Loucy (cell line): ENCODE measurements around the gene TRIM15.

Experiments used
- EZH2phosphoT487 ChIP-seq: fragments of 200-600 bp; IDR thresholded peaks from 2 replicates; pipeline ENCODE4 v1.6.1; 2018; ENCODE audit warnings: antibody characterized with exemption, mild to moderate bottlenecking, moderate library complexity, borderline replicate concordance
- TF ChIP-seq, protein P1 (sequence below): fragments of 200-600 bp; sonication (generic); conservative IDR thresholded peaks from 2 replicates; pipeline ENCODE4 v1.5.1; 2014; ENCODE audit warnings: mild to moderate bottlenecking, antibody characterized with exemption, low read length

DNA sequence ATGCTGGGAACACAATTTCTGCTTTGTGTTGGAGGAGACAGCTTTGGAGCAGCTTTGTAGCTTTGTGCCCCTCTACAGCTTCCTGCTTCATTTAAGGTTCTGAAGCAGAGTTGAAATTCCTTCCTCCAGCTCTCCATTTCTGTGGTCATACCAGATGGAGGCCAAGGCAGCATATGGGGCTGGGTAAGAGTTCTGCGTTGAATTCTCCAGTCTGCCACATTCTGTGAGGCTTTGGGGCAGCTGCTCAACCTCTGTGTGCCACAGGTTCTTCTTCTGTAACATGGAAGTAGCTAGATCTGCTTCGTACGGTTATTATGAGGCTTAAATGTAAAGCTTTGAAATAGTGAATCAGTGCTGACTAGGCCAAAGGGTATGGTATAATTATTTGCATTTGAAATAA is 52.8 kb downstream of the TRIM15 start:
- TF ChIP-seq, protein P1, sequence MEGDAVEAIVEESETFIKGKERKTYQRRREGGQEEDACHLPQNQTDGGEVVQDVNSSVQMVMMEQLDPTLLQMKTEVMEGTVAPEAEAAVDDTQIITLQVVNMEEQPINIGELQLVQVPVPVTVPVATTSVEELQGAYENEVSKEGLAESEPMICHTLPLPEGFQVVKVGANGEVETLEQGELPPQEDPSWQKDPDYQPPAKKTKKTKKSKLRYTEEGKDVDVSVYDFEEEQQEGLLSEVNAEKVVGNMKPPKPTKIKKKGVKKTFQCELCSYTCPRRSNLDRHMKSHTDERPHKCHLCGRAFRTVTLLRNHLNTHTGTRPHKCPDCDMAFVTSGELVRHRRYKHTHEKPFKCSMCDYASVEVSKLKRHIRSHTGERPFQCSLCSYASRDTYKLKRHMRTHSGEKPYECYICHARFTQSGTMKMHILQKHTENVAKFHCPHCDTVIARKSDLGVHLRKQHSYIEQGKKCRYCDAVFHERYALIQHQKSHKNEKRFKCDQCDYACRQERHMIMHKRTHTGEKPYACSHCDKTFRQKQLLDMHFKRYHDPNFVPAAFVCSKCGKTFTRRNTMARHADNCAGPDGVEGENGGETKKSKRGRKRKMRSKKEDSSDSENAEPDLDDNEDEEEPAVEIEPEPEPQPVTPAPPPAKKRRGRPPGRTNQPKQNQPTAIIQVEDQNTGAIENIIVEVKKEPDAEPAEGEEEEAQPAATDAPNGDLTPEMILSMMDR, result no peak
- TF ChIP-seq EZH2phosphoT487, result no peak
